CD4-positive, alpha-beta T cell treated with Interleukin-6 for 4 hours (primary cell): ENCODE results near the gene DNASE2B.

Experiments used
- DNase-seq: peaks from one replicate; pipeline ENCODE4 v3.0.0-alpha.2; 2020; ENCODE audit warnings: mixed read lengths

The DNASE2B gene

GRCh38 chr1:84376000-84376910 is 22.0 kb upstream of the DNASE2B start:
- DNase-seq = no peak

- DNase-seq = no peak
These were observed 20.7 kb upstream of the DNASE2B start for GRCh38 chr1:84377480-84378095.

DNA sequence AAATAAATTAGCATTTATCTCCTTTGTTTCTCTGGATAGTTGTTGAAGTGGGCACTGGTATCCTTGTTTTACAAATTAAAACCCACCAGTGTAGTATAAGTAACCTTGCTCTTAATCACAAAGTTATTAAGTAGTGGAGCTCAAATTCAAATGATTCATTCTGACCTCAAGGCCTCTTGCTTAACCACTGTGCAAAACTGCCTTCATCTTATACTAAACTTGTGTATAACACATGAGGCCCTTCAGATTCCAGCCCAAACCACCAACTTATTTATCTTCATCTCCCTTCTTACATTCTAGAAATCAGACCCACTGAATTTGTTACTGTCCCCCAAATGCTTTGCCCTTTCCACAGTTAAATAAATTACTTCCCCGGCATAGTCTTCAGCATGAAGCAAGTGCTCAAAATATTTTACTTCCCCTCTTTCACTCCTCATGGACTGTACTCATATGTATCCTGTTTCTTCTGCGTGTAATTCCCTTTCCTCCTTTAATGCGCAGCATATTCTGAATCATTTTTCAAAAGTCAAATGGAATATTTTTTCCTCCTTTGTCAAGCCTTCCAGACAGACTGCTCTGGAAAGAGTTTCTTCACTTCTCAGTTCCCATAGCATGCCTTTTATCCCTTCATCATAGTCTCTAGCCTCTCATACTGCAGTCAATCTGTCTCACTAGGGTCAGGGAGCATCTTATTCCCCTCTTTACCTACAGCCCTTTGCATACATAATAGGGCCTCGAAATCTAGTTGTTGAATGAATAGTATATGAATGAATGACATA is 19.0 kb upstream of the DNASE2B start:
- no peak for DNase-seq

GRCh38 chr1:84379917-84380180 is 18.4 kb upstream of the DNASE2B start:
- DNase-seq = no peak

DNA sequence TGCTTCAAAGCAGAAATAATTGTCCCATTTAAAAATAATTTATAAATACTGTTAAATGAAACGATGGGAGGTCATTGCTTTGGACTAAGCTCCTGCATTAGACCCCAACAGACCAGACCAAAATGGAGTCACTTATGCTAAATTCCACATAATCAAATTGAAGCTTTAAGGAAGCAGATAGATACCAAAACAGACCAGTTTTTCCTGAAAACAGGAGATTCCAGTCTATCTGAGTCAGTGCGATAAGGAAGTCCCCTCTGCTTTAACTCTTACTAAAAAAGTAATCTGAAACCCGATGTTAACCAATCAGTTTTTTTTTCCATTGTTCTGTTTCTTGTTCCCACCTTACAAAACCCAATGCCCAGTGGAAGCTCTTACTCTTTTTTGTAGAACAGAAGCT is 16.2 kb upstream of the DNASE2B start:
- no peak for DNase-seq

- no peak for DNase-seq
These were observed 12.9 kb upstream of the DNASE2B start for GRCh38 chr1:84385347-84385746.

GRCh38 chr1:84386716-84387479 is 11.4 kb upstream of the DNASE2B start:
- DNase-seq = no peak

DNA sequence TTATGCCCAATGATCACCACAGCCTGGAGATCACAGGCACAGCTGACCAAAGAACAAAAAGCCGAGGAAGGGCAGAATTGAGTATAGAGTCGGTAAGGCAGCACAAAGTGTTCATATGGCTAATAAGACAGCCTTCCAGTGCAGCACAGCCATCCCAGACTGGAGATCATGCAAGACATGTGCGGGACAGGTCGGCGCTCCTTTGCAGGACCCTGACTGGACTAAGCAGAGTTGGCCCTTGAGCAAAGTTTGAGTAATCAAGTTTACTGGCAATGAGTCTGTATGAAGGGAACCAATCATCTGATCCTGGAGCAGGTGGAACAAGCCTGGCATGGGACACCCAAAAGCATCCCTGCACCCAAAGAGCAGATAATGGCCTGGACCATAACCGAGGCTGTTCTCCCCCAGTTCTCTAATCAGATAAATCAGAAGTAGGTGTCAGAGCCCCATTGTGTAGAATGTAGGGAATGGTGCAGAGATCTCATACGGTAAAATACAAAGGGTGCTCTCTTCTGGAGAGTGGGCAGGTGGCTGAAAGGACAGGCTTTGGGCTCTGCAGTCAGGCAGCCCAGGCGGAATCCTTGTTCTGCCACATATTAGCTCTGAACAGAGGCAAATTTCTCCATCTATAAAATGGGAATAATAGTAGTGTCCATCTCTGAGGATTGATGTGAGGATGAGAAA is 10.7 kb upstream of the DNASE2B start:
- DNase-seq = no peak

DNA sequence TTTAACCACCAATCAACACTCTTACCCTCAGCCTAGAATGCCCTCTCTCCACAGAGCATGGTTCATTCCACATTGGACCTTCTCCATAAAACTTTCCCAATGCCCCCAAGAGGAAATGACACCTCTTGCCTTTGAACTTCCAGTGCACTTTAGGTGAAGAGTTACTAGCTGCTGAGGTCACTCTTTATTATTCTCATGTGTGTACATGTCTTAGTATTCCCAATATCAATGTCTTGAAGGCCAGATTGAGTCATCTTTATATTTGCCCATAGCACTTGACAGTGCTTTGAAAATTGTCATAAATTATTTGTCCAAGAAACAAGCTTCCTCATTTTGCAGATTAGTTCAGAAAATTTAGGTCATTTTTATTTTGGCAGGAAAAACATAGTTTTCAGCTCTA is 8.1 kb upstream of the DNASE2B start:
- DNase-seq = no peak

DNA sequence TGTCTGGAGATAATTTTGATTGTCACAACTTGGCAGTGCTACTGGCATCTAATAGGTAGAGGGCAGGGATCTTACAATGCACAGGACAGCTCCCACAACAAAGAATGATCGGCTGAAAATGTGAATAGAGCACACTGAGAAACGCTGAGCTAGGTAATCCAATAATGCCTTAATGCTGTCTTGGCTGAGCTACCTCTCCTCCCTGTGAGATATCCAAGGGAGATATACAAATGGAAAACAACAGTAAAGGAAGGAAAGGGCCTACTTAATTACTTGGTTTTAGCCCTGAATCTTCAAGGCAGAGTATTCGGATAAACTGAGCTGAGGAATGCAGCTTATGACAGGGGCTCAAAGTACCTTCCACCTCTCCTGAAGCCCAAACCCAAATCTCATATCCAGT is 2.9 kb downstream of the DNASE2B start:
- DNase-seq = no peak

- DNase-seq = no peak
These were observed 3.8 kb downstream of the DNASE2B start for GRCh38 chr1:84402060-84402459.

GRCh38 chr1:84402501-84402900 is 4.2 kb downstream of the DNASE2B start:
- DNase-seq = no peak

DNA sequence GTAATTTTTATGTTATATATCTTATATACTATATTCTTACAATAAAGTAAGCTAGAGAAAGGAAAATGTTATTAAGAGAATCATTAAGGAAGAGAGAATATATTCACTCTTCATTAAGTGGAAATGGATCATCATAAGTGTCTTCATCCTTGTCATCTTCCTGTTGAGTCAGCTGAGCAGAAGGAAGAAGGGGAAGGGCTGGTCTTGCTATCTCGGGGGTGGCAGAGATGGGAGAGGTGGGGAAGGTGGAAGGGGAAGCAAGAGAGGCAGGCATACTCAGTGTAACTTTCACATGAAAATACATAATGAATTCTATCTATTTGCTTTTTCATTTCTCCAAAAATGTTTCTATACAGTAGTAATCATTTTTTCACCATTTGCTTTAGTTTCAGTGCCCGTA is 5.1 kb downstream of the DNASE2B start:
- no peak for DNase-seq

- no peak for DNase-seq
These were observed 8.1 kb downstream of the DNASE2B start for GRCh38 chr1:84406346-84406861.

- no peak for DNase-seq
These were observed 9.2 kb downstream of the DNASE2B start for GRCh38 chr1:84407524-84407923.

- no peak for DNase-seq
These were observed 9.7 kb downstream of the DNASE2B start for GRCh38 chr1:84407958-84408422.

DNA sequence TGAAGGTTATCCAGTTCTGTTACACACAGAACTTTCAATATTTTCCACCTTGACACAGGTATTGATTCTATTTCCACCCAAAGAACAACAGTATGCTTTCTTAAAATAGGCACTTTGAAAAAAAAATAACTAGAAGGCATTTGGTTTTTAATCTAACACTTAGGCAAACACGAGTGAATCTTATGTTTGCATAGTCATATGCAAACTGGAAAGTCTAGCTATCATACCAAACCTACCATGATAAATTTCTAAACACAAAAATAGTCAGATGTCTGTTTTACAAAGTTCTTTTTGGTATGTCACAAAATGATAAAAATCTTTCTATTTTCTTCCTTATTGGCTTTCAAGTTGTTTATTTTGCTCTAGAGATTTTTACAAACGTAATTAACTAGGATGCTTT is 11.6 kb downstream of the DNASE2B start:
- DNase-seq = no peak

GRCh38 chr1:84410328-84411095 is 12.2 kb downstream of the DNASE2B start:
- DNase-seq = no peak

DNA sequence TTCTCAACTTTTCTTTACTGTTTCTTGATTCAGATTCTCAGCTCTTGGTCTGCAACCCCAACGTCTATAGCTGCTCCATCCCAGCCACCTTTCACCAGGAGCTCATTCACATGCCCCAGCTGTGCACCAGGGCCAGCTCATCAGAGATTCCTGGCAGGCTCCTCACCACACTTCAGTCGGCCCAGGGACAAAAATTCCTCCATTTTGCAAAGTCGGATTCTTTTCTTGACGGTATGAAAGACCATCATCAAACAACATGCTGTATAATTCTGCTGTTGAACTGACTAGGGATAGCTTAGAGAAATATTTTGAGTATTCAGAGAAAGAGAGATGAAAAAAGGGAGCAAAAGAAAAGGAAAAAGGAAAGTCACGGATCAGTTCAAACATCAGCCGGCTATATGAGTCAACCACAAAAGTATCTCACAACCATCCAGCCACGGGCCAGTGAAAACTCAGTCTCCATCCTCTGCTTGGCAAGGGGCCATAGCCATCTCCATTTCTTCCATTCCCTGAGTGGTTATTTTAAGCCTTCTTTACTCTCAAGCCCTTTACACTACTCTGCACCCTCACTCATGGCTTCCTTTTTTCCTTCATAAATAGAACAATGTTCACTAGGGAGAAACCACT is 14.1 kb downstream of the DNASE2B start:
- DNase-seq = no peak

GRCh38 chr1:84415396-84415795 is 17.1 kb downstream of the DNASE2B start:
- DNase-seq = no peak

GRCh38 chr1:84422909-84423308 is 24.6 kb downstream of the DNASE2B start:
- DNase-seq = no peak
